Skeletal muscle cell (primary cell): Measurements from ENCODE around the gene PREP.
"Not testable (repeated sequence)": the region's sequence is repeated elsewhere in the genome, so short reads cannot be mapped to it uniquely, and the experiment has no call there.

Source experiments
- DNase-seq: peaks from one replicate; pipeline ENCODE4 v3.0.0-alpha.2; 2010; ENCODE audit warnings: low read depth
- H3K4me3 ChIP-seq: 2 replicates; pipeline ENCODE4 v1.5.1; 2011; ENCODE audit warnings: low read depth, mild to moderate bottlenecking, control low read depth, low read length, moderate library complexity

The PREP gene

DNA sequence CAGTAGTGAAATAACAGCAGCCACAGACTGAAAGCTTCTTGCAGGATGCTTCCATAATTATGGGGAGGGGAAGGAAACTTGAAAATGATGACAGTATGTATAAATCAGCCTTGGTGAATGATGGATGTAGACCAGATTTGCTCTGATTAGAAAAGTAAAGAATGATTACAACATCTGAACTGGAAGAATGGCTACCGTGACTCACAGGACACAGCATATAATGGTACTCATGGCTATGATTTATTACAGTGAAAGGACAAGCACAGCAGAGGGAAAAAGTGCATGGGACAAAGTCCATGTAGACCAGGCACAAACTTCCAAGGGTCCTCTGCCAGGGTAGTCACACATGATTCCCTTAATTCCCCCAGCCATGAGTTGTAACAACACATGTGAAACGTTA lies 152.3 kb downstream of the PREP start:
- H3K4me3 ChIP-seq, result no peak overlapping the region
- no peak for DNase-seq

DNA sequence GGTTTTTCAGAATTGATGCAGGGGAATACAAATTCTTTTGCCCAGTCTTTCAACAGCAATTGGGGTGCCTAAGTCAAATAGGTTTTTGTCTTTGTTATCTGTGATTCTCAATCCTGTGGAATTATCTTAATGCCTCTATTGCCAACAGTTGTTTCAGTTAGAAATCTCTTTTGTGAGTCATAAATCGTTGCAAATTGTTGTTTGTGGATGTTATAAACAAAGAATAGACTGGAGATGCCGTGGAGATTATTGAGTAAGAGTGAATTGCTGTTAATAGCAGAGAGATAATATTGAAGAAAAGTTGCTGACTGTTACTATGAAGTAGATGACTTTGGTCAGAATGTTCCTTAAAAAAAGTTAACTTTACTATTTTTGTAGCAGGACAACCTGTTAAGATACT lies 159.4 kb downstream of the PREP start:
- DNase-seq, result no peak
- no peak overlapping the region for H3K4me3 ChIP-seq

DNA sequence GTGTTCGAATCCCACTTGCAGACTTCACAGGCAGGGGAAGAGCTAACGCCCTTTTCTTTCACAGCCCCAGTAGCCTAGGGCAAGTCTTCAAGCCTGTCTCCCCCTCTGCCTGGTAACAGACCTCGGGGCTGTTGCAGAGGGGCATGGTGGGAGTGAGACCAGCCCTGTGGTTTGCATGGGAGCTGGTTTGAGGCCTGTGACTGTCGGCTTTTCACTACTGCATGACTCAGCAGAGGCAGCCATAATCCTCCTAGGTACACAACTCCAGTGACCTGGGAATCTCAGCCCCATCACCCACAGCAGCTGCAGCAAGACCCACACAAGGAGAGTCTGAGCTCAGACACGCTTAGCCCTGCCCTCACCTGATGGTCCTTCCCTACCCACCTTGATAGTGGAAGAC lies 167.7 kb downstream of the PREP start:
- no peak for DNase-seq
- H3K4me3 ChIP-seq, result no peak overlapping the region

DNA sequence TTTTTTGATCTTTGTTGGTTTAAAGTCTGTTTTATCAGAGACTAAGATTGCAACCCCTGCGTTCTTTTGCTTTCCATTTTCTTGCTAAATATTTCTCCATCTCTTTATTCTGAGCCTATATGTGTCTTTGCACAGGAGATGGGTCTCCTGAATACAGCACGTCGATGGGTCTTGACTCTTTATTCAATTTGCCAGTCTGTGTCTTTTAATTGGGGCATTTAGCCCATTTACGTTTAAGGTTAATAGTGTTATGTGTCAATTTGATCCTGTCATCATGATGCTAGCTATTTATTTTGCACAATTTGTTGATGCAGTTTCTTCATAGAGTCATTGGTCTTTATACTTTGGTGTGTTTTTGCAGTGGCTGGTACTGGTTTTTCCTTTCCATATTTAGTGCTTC lies 171.1 kb downstream of the PREP start:
- not testable (repeated sequence) for DNase-seq, H3K4me3 ChIP-seq
